H9 (cell line): Measurements from ENCODE around the gene SLCO4A1. TPM values are rescaled to one million over a fixed set of nuclear protein-coding genes. Genes with fewer than 3 reads are reported as not detected.

ENCODE experiments used
- DNase-seq: peaks from one replicate; pipeline ENCODE4 v3.0.0-alpha.2; 2017
- H2AFZ ChIP-seq: one replicate; pipeline ENCODE4 v1.6.1; 2013; ENCODE audit warnings: mild to moderate bottlenecking, low read length, control low read depth, moderate library complexity
- H2AK5ac ChIP-seq: 2 replicates; pipeline ENCODE4 v1.6.1; 2013; ENCODE audit warnings: low read length, control low read depth, mixed read lengths; ENCODE audit not compliant: insufficient read length
- H2BK120ac ChIP-seq: one replicate; pipeline ENCODE4 v1.6.1; 2013; ENCODE audit warnings: low read depth, mild to moderate bottlenecking, low read length, control low read depth, inconsistent platforms; ENCODE audit not compliant: poor library complexity, severe bottlenecking
- H2BK12ac ChIP-seq: 2 replicates; pipeline ENCODE4 v1.6.1; 2013; ENCODE audit warnings: low read length, control low read depth, mixed read lengths, low read depth; ENCODE audit not compliant: insufficient read length
- H2BK15ac ChIP-seq: 2 replicates; pipeline ENCODE4 v1.6.1; 2013; ENCODE audit warnings: low read depth, low read length, control low read depth
- H2BK20ac ChIP-seq: one replicate; pipeline ENCODE4 v1.6.1; 2013; ENCODE audit warnings: low read depth, mild to moderate bottlenecking, low read length, control low read depth, inconsistent platforms; ENCODE audit not compliant: poor library complexity, severe bottlenecking
- H2BK5ac ChIP-seq: 2 replicates; pipeline ENCODE4 v1.6.1; 2013; ENCODE audit warnings: low read length, control low read depth, mixed read lengths; ENCODE audit not compliant: insufficient read length
- H3K14ac ChIP-seq: 2 replicates; pipeline ENCODE4 v1.6.1; 2013; ENCODE audit warnings: low read length, control low read depth; ENCODE audit not compliant: insufficient read depth
- H3K18ac ChIP-seq: 2 replicates; pipeline ENCODE4 v1.6.1; 2013; ENCODE audit warnings: low read depth, mild to moderate bottlenecking, mixed read lengths, low read length, control low read depth; ENCODE audit not compliant: insufficient read length
- H3K23ac ChIP-seq: 2 replicates; pipeline ENCODE4 v1.6.1; 2013; ENCODE audit warnings: low read length, control low read depth, mixed read lengths, low read depth; ENCODE audit not compliant: insufficient read length
- H3K23me2 ChIP-seq: 2 replicates; pipeline ENCODE4 v1.6.1; 2013; ENCODE audit warnings: low read depth, mild to moderate bottlenecking, mixed read lengths, low read length, control low read depth; ENCODE audit not compliant: insufficient read length, poor library complexity, severe bottlenecking
- H3K27ac ChIP-seq: 2 replicates; pipeline ENCODE4 v1.5.1; 2013; ENCODE audit warnings: low read length, control low read depth, mixed read lengths, low read depth; ENCODE audit not compliant: insufficient read length
- H3K27me3 ChIP-seq: 2 replicates; pipeline ENCODE4 v1.6.1; 2013; ENCODE audit warnings: low read length, control low read depth, inconsistent platforms; ENCODE audit not compliant: insufficient read depth
- H3K4ac ChIP-seq: 2 replicates; pipeline ENCODE4 v1.6.1; 2013; ENCODE audit warnings: low read depth, mild to moderate bottlenecking, control low read depth, inconsistent platforms, low read length, moderate library complexity
- H3K4me1 ChIP-seq: 2 replicates; pipeline ENCODE4 v1.6.1; 2013; ENCODE audit warnings: low read length, control low read depth, inconsistent platforms; ENCODE audit not compliant: insufficient read depth
- H3K4me2 ChIP-seq: 2 replicates; pipeline ENCODE4 v1.6.1; 2013; ENCODE audit warnings: low read length, control low read depth, mixed read lengths; ENCODE audit not compliant: insufficient read length, insufficient read depth
- H3K56ac ChIP-seq: 2 replicates; pipeline ENCODE4 v1.6.1; 2013; ENCODE audit warnings: low read depth, mild to moderate bottlenecking, mixed read lengths, low read length, control low read depth; ENCODE audit not compliant: insufficient read length
- H3K79me1 ChIP-seq: 2 replicates; pipeline ENCODE4 v1.6.1; 2013; ENCODE audit warnings: low read depth, mild to moderate bottlenecking, moderate library complexity, low read length, control low read depth, inconsistent platforms; ENCODE audit not compliant: insufficient read depth, poor library complexity, severe bottlenecking
- H3K79me2 ChIP-seq: 2 replicates; pipeline ENCODE4 v1.6.1; 2013; ENCODE audit warnings: low read length, control low read depth, inconsistent platforms; ENCODE audit not compliant: insufficient read depth
- H3K9ac ChIP-seq: 2 replicates; pipeline ENCODE4 v1.6.1; 2013; ENCODE audit warnings: low read length, control low read depth, mixed read lengths; ENCODE audit not compliant: insufficient read length; ENCODE audit errors: extremely low read depth
- H3K9me3 ChIP-seq: one replicate; pipeline ENCODE4 v1.6.1; 2013; ENCODE audit warnings: low read depth, low read length, inconsistent platforms; ENCODE audit not compliant: control insufficient read depth
- H3T11ph ChIP-seq: one replicate; pipeline ENCODE4 v1.6.1; 2013; ENCODE audit warnings: mild to moderate bottlenecking, low read length, control low read depth, inconsistent platforms
- H4K20me1 ChIP-seq: one replicate; pipeline ENCODE4 v1.6.1; 2013; ENCODE audit not compliant: control insufficient read depth, insufficient read length, insufficient read depth
- H4K5ac ChIP-seq: 2 replicates; pipeline ENCODE4 v1.6.1; 2013; ENCODE audit warnings: low read depth, mild to moderate bottlenecking, mixed read lengths, low read length, control low read depth; ENCODE audit not compliant: insufficient read length
- H4K8ac ChIP-seq: replicated peaks from 2 replicates; pipeline ENCODE4 v1.6.1; 2013; ENCODE audit warnings: low read length, control low read depth, mixed read lengths, low read depth; ENCODE audit not compliant: insufficient read length
- H4K91ac ChIP-seq: 2 replicates; pipeline ENCODE4 v1.6.1; 2013; ENCODE audit warnings: low read depth, mild to moderate bottlenecking, moderate library complexity, mixed read lengths, low read length, control low read depth; ENCODE audit not compliant: insufficient read length
- H3K27ac Mint-ChIP-seq, 3 experiments: 2 replicates in 2 of 3; 3 replicates in 1 of 3; pipeline ENCODE4 v1.8.0; 2020 to 2021; ENCODE audit warnings: mixed read lengths in 3 of 3, mild to moderate bottlenecking in 1 of 3, moderate library complexity in 1 of 3
- H3K27me3 Mint-ChIP-seq: 2 replicates; pipeline ENCODE4 v1.8.0; 2021; ENCODE audit warnings: low read depth, mild to moderate bottlenecking, moderate library complexity, mixed read lengths
- H3K36me3 Mint-ChIP-seq, 3 experiments: 2 replicates in 2 of 3; 3 replicates in 1 of 3; pipeline ENCODE4 v1.8.0; 2020 to 2021; ENCODE audit warnings: low read depth in 3 of 3, mixed read lengths in 3 of 3; ENCODE audit not compliant: insufficient read depth in 1 of 3
- H3K4me1 Mint-ChIP-seq, 2 experiments: 2 replicates each; pipeline ENCODE4 v1.8.0; 2020; ENCODE audit warnings: mixed read lengths in 2 of 2
- H3K4me3 Mint-ChIP-seq, 2 experiments: 2 replicates in 1 of 2; 3 replicates in 1 of 2; pipeline ENCODE4 v1.8.0; 2020 to 2021; ENCODE audit warnings: mild to moderate bottlenecking in 2 of 2, mixed read lengths in 2 of 2, moderate library complexity in 1 of 2
- H3K9me3 Mint-ChIP-seq, 2 experiments: 2 replicates in 1 of 2; 3 replicates in 1 of 2; pipeline ENCODE4 v1.8.0; 2020; ENCODE audit warnings: mild to moderate bottlenecking in 2 of 2, mixed read lengths in 2 of 2, moderate library complexity in 1 of 2
- WGBS: extraction: QIAGEN DNeasy Blood & Tissue Kit; methylation state at CpG from one replicate; pipeline ENCODE4 v1.1.7; 2013; ENCODE audit warnings: missing lambda C conversion rate, low lambda C conversion rate, mixed read lengths; ENCODE audit not compliant: insufficient read length; ENCODE audit errors: extremely low coverage; 5-methylcytosine and 5-hydroxymethylcytosine counted together
- total RNA-seq: library from RNA; stranded (reverse); gene quantifications from 2 replicates; pipeline ENCODE4 v1.2.1, GENCODE V29; 2021
- TF ChIP-seq, protein P1 (sequence below): fragments of 200-600 bp; sonication (generic); conservative IDR thresholded peaks from 3 replicates; pipeline ENCODE4 v1.8.0; 2021; ENCODE audit warnings: antibody characterized with exemption, mild to moderate bottlenecking

The SLCO4A1 gene
- total RNA-seq, 1 experiment from 2014 or later: 9.4 TPM

DNA sequence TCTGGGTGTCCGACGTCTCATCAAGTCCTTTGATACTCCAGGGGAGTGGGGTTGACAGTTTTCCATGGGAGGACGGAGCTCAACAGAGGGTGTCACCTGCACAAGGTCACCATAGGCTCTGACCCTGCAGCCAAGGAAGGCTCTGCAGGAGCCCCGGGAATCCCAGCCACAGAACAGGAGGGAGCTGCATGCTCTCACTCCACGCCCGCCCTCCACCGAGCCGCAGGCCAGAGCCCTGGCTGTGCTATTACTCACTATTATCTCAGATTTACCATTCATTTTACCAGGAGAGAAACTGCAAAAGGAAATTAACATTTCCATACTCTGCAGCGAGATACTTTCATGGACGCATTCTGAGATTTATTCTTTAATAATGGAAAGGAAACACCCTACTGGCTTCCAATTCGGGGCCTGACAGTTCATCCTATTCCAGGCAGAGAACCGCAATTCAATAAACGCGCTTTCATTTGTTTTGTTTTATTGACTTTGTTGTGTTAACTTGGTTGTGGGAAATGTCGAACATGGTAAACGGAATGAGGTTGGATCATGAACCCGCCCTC is 48.0 kb downstream of the SLCO4A1 start:
- Histone ChIP-seq H3K4ac (no peak overlapping the region), H2AK5ac (no peak overlapping the region), H4K20me1 (no peaks in the 10 kb centered on the region), H4K5ac (no peak overlapping the region), H3K79me2 (no peaks in the 10 kb centered on the region), H3K4me2 (no peak overlapping the region), H3K18ac (no peak overlapping the region), H2BK120ac (no peak overlapping the region), H2BK12ac (no peak overlapping the region), H3K23ac (no peak overlapping the region), H3K4me1 (no peaks in the 10 kb centered on the region), H4K91ac (no peak overlapping the region), H3K56ac (no peak overlapping the region), H3K27me3 (no peaks in the 10 kb centered on the region), H3K14ac (no peak overlapping the region), H3K9ac (no peak overlapping the region), H3K27ac (no peak overlapping the region), H2BK5ac (no peak overlapping the region), H3K9me3 (no peaks in the 10 kb centered on the region), H2BK20ac (no peak overlapping the region), H3K79me1 (no peaks in the 10 kb centered on the region), H2AFZ (no peak overlapping the region), H2BK15ac (no peak overlapping the region), H4K8ac (no peak overlapping the region), H3K23me2 (no peaks in the 10 kb centered on the region), H3T11ph (no peak overlapping the region)
- DNase-seq: no peak
- TF ChIP-seq, protein P1, sequence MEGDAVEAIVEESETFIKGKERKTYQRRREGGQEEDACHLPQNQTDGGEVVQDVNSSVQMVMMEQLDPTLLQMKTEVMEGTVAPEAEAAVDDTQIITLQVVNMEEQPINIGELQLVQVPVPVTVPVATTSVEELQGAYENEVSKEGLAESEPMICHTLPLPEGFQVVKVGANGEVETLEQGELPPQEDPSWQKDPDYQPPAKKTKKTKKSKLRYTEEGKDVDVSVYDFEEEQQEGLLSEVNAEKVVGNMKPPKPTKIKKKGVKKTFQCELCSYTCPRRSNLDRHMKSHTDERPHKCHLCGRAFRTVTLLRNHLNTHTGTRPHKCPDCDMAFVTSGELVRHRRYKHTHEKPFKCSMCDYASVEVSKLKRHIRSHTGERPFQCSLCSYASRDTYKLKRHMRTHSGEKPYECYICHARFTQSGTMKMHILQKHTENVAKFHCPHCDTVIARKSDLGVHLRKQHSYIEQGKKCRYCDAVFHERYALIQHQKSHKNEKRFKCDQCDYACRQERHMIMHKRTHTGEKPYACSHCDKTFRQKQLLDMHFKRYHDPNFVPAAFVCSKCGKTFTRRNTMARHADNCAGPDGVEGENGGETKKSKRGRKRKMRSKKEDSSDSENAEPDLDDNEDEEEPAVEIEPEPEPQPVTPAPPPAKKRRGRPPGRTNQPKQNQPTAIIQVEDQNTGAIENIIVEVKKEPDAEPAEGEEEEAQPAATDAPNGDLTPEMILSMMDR: no peak
- peaks cover 1% of the 10 kb centered on the region; the same call in 1 of the 2 replicates for H3K27me3 Mint-ChIP-seq
- H3K36me3 Mint-ChIP-seq: no peaks in the 10 kb centered on the region
- peaks cover 13 to 15% of the 10 kb centered on the region in 2 experiments for H3K4me1 Mint-ChIP-seq
- H3K27ac Mint-ChIP-seq: peak overlapping the region in 1 of 3 experiments; percentile 82; a peak in 2 of 7 replicates
- H3K4me3 Mint-ChIP-seq: no peak overlapping the region
- H3K9me3 Mint-ChIP-seq: no peaks in the 10 kb centered on the region; a peak in 1 of 5 replicates
- WGBS: no CpG with 5 or more reads among the region's 17 CpGs
